Measurements from ENCODE around the gene MYO5B. TPM values are rescaled to one million over a fixed set of nuclear protein-coding genes. Genes with fewer than 3 reads are reported as not detected.
A peak's percentile ranks its signal among the peaks of the same experiment; 100 is the strongest.

MYO5B gene
- polyA plus RNA-seq, 1 donor from 2014 or later: 0.42 TPM

DNA sequence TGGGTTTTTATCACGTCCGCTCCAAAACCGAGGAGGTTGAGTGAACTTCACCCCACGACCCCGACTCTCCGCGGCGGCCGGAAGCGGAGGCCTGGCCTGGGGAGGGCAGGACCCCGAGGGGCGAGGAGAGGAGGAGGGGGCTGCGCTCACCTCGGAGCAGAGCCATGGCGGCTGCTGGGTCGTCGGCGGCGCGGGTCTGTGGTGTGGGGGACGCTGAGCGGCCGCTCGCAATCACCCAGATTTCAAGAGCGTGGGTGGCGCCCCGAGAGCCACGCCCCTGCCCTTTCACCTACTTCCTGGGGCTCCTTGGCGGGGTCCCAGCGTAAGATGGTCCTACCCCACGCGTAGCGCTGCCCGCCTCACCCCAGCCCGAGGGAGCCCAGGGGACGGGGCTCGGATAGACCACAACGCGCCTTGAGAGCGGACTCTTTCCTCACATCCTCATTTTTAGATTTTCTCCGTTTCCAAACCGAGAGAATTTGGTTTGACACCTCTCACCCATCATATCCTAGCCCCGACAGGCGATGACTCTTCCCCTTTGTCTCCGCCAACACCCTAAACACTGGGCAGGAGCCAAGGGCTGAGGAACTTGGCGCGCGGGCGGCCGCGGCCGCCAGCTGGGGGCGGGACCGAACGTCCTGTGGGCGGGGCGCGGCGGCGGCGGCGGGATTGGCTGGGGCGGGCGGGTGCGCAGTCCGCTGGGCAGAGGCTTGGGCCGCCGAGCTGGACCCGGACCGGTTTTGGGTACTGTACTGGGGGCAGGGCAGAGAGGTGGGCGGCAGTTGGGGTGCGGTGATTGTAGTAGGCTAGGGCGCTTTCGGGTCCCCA is 381.4 kb downstream of the MYO5B start, which contains the start of gene ACAA2:
TSS of gene ACAA2 (minus strand) at position 215 of the 828 bp plus-strand sequence. CDS start at position 166, 49 bp downstream.
- peak within 1 kb of the TSS; percentile 48 for H3K27ac ChIP-seq (ENCODE audit: low read length)
- no peaks in the 10 kb centered on the region for H3F3A ChIP-seq (ENCODE audit: insufficient read depth, low read length, poor library complexity, severe bottlenecking)
- no peaks in the 10 kb centered on the region for H3K36me3 ChIP-seq (ENCODE audit: insufficient read depth, low read length)
- H2AFZ ChIP-seq (ENCODE audit: low read depth, low read length): peak within 1 kb of the TSS; percentile 97
- H3K4me2 ChIP-seq (ENCODE audit: low read length): peak within 1 kb of the TSS; percentile 82
- peak within 1 kb of the TSS; percentile 80 for H3K9ac ChIP-seq (ENCODE audit: low read length)
- peak within 1 kb of the TSS; percentile 89 for H3K4me3 ChIP-seq (ENCODE audit: low read length)
- no peaks in the 10 kb centered on the region for H3K9me2 ChIP-seq (ENCODE audit: insufficient read depth, low read length)
- H3K79me2 ChIP-seq (replicated peaks; ENCODE audit: insufficient read depth, low read length): peaks cover 6% of the 10 kb centered on the region
- H3K27me3 ChIP-seq (ENCODE audit: insufficient read depth, low read depth, low read length): no peaks in the 10 kb centered on the region
- H4K20me1 ChIP-seq (ENCODE audit: insufficient read depth): no peaks in the 10 kb centered on the region
- H3K9me3 ChIP-seq (ENCODE audit: low read length): no peaks in the 10 kb centered on the region
- TF ChIP-seq, protein P1, sequence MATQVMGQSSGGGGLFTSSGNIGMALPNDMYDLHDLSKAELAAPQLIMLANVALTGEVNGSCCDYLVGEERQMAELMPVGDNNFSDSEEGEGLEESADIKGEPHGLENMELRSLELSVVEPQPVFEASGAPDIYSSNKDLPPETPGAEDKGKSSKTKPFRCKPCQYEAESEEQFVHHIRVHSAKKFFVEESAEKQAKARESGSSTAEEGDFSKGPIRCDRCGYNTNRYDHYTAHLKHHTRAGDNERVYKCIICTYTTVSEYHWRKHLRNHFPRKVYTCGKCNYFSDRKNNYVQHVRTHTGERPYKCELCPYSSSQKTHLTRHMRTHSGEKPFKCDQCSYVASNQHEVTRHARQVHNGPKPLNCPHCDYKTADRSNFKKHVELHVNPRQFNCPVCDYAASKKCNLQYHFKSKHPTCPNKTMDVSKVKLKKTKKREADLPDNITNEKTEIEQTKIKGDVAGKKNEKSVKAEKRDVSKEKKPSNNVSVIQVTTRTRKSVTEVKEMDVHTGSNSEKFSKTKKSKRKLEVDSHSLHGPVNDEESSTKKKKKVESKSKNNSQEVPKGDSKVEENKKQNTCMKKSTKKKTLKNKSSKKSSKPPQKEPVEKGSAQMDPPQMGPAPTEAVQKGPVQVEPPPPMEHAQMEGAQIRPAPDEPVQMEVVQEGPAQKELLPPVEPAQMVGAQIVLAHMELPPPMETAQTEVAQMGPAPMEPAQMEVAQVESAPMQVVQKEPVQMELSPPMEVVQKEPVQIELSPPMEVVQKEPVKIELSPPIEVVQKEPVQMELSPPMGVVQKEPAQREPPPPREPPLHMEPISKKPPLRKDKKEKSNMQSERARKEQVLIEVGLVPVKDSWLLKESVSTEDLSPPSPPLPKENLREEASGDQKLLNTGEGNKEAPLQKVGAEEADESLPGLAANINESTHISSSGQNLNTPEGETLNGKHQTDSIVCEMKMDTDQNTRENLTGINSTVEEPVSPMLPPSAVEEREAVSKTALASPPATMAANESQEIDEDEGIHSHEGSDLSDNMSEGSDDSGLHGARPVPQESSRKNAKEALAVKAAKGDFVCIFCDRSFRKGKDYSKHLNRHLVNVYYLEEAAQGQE (IDR thresholded peaks at IDR 0.05; ENCODE audit: borderline replicate concordance): peak; percentile 19
- peak; percentile 8 for TF ChIP-seq EP300 (conservative IDR thresholded peaks at IDR 0.05; ENCODE audit: poor library complexity, severe bottlenecking)
- TF ChIP-seq MXI1 (conservative IDR thresholded peaks at IDR 0.05; ENCODE audit: poor library complexity, severe bottlenecking): peak; percentile 35
- TF ChIP-seq EZH2 (IDR thresholded peaks at IDR 0.05; ENCODE audit: borderline replicate concordance, insufficient read depth, low read length, poor library complexity, severe bottlenecking): no peak
- peak; percentile 72 for TF ChIP-seq TAF1 (IDR thresholded peaks at IDR 0.05; ENCODE audit: low read depth)

DNA sequence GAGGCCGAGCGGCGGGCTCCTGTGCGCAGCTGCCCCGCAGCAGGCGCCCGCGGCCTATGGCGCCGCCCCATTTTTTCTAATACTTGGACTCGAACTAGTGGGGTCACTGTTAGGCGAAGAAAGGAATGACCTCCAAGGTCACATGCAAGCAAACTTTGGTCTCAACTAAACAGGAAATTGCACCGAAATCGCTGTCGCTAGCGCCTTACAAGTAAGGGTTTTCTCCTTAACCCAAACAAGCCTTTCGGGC is 382.0 kb downstream of the MYO5B start:
- H3K4me2 ChIP-seq (ENCODE audit: low read length): peak overlapping the region; percentile 82
- H3K27ac ChIP-seq (ENCODE audit: low read length): no peak overlapping the region
- H3K27me3 ChIP-seq (ENCODE audit: insufficient read depth, low read depth, low read length): no peaks in the 10 kb centered on the region
- peak overlapping the region; percentile 80 for H3K9ac ChIP-seq (ENCODE audit: low read length)
- H2AFZ ChIP-seq (ENCODE audit: low read depth, low read length): peak overlapping the region; percentile 97
- no peaks in the 10 kb centered on the region for H3K9me2 ChIP-seq (ENCODE audit: insufficient read depth, low read length)
- H3K36me3 ChIP-seq (ENCODE audit: insufficient read depth, low read length): no peaks in the 10 kb centered on the region
- H3K4me3 ChIP-seq (ENCODE audit: low read length): peak overlapping the region; percentile 89
- H4K20me1 ChIP-seq (ENCODE audit: insufficient read depth): no peaks in the 10 kb centered on the region
- TF ChIP-seq MXI1 (conservative IDR thresholded peaks at IDR 0.05; ENCODE audit: poor library complexity, severe bottlenecking) (no peak), EP300 (conservative IDR thresholded peaks at IDR 0.05; ENCODE audit: poor library complexity, severe bottlenecking) (no peak), POLR2AphosphoS5 (IDR thresholded peaks at IDR 0.05) (no peak), SMC3 (conservative IDR thresholded peaks at IDR 0.05; ENCODE audit: poor library complexity) (no peak), RAD21 (conservative IDR thresholded peaks at IDR 0.05) (no peak), EZH2 (IDR thresholded peaks at IDR 0.05; ENCODE audit: borderline replicate concordance, insufficient read depth, low read length, poor library complexity, severe bottlenecking) (no peak)
- TF ChIP-seq, protein P2, sequence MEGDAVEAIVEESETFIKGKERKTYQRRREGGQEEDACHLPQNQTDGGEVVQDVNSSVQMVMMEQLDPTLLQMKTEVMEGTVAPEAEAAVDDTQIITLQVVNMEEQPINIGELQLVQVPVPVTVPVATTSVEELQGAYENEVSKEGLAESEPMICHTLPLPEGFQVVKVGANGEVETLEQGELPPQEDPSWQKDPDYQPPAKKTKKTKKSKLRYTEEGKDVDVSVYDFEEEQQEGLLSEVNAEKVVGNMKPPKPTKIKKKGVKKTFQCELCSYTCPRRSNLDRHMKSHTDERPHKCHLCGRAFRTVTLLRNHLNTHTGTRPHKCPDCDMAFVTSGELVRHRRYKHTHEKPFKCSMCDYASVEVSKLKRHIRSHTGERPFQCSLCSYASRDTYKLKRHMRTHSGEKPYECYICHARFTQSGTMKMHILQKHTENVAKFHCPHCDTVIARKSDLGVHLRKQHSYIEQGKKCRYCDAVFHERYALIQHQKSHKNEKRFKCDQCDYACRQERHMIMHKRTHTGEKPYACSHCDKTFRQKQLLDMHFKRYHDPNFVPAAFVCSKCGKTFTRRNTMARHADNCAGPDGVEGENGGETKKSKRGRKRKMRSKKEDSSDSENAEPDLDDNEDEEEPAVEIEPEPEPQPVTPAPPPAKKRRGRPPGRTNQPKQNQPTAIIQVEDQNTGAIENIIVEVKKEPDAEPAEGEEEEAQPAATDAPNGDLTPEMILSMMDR (IDR thresholded peaks at IDR 0.05; ENCODE audit: poor library complexity, severe bottlenecking): no peak
- no peaks in the 10 kb centered on the region for H3F3A ChIP-seq (ENCODE audit: insufficient read depth, low read length, poor library complexity, severe bottlenecking)
- H3K79me2 ChIP-seq (replicated peaks; ENCODE audit: insufficient read depth, low read length): peaks cover 6% of the 10 kb centered on the region
- H3K9me3 ChIP-seq (ENCODE audit: low read length): no peaks in the 10 kb centered on the region
